Adrenal gland (tissue), 12 donors: ENCODE results near the gene CARD10. TPM values are rescaled to one million over a fixed set of nuclear protein-coding genes. Genes with fewer than 3 reads are reported as not detected.
"Not testable (repeated sequence)": the region's sequence is repeated elsewhere in the genome, so short reads cannot be mapped to it uniquely, and the experiment has no call there.

Experiments used
- DNase-seq, 7 donors: peaks; one replicate each; pipeline ENCODE4 v3.0.0-alpha.2; 2019 to 2020
- H3K27ac ChIP-seq, 5 donors: fragments of 200-600 bp; sonication (generic) in 4 of 5; 1 replicate in 3 of 5; 2 replicates in 2 of 5; pipeline versions ENCODE4 v1.5.1 to v1.8.0; 2016 to 2020; ENCODE audit warnings: mild to moderate bottlenecking in 1 of 5
- H3K27me3 ChIP-seq: fragments of 200-600 bp; 2 replicates; pipeline ENCODE4 v1.8.0; 2021
- H3K36me3 ChIP-seq, 2 donors: fragments of 200-600 bp; replicated peaks in 1 of 2; 1 replicate in 1 of 2; 2 replicates in 1 of 2; pipeline versions ENCODE4 v1.5.1 to v1.8.0; 2018 to 2022
- H3K4me1 ChIP-seq, 2 donors: fragments of 200-600 bp; replicated peaks in 1 of 2; 1 replicate in 1 of 2; 2 replicates in 1 of 2; pipeline versions ENCODE4 v1.5.1 to v1.8.0; 2018 to 2021
- H3K4me3 ChIP-seq, 4 donors: fragments of 200-600 bp; sonication (generic) in 3 of 4; one replicate each; pipeline ENCODE4 v1.5.1; 2016 to 2018
- H3K9me3 ChIP-seq, 3 donors: fragments of 200-600 bp; sonication (generic) in 1 of 3; replicated peaks in 1 of 3; 1 replicate in 2 of 3; 2 replicates in 1 of 3; pipeline versions ENCODE4 v1.5.1 to v1.8.0; 2016 to 2021
- CTCF ChIP-seq, 6 experiments: fragments of 450-650 bp in 4 of 6; fragments of 200-600 bp in 2 of 6; sonication (generic) in 1 of 6; IDR thresholded peaks; 1 replicate in 5 of 6; 2 replicates in 1 of 6; pipeline versions ENCODE4 v1.5.1 to v1.8.0; 2016 to 2021; ENCODE audit warnings: antibody characterized with exemption in 6 of 6, mild to moderate bottlenecking in 2 of 6, moderate library complexity in 1 of 6
- POLR2A ChIP-seq, 2 donors: fragments of 450-650 bp; IDR thresholded peaks; one replicate each; pipeline ENCODE4 v1.6.1; 2017; ENCODE audit warnings: antibody characterized with exemption in 2 of 2, mild to moderate bottlenecking in 2 of 2, moderate library complexity in 1 of 2
- WGBS, 4 donors: extraction: QIAGEN DNeasy Blood & Tissue Kit in 2 of 4; methylation state at CpG; one replicate each; pipeline versions ENCODE4 v1.1.5 to v1.1.7; 2013 to 2017; 5-methylcytosine and 5-hydroxymethylcytosine counted together
- intact Hi-C, 2 donors: fragments of 100-400 bp; cut with DNase I; formaldehyde crosslinking; loops; one replicate each; pipeline versions ENCODE4 v1.14.1 to v1.15.0; 2022 to 2023
- polyA plus RNA-seq, 3 donors: library from polyadenylated mRNA; stranded (reverse); fragments of 200-250 nt in 2 of 3; fragments of 350-450 nt in 1 of 3; fragmentation: Illumina TruSeq in 1 of 3; extraction: RNeasy Lipid Tissue Mini Kit (QIAGEN cat#74804) in 1 of 3; gene quantifications; one replicate each; pipeline ENCODE4 v1.2.3, GENCODE V29; 2013 to 2014
- total RNA-seq, 9 donors: library from RNA; depleted of rRNA in 4 of 9; stranded (reverse); fragments of >200 nt in 4 of 9; fragments of 120-200 nt in 1 of 9; fragmentation: NEBNext Ultra II Directional in 1 of 9; extraction: Animal tissue kit (Norgen Biotek cat#: 25700) in 1 of 9; gene quantifications; one replicate each; pipeline versions ENCODE4 v1.1.0 to v1.2.4, GENCODE V29; 2013 to 2023
- donor health status: healthy with polysubstance abuse.
- donor health status: Bipolar disorder and iron deficiency.
- donor health status: DM: yes; HTN: yes; CAD: no.
- donor health status: DM: no; HTN: no; CAD: no.
- donor health status: DM: no; HTN: no; CAD: no.
- donor health status: DM: yes; HTN: yes; CAD: no.

Gene CARD10
- total and polyA plus RNA-seq, 12 donors: 3.3 to 34.2 (median 19.0) TPM

- H3K4me3 ChIP-seq: no peak overlapping the region
- H3K27ac ChIP-seq: peak overlapping the region in 4 of 5 donors; percentile 11 to 91 (median 62)
- intact Hi-C loops: no loop called here
- no peaks in the 10 kb centered on the region for H3K9me3 ChIP-seq
- TF ChIP-seq POLR2A (IDR thresholded peaks at IDR 0.05): no peak
- TF ChIP-seq CTCF (IDR thresholded peaks at IDR 0.05): no peak
- H3K36me3 ChIP-seq: no peaks in the 10 kb centered on the region
- H3K27me3 ChIP-seq: no peaks in the 10 kb centered on the region
- DNase-seq: peak in 3 of 7 donors; percentile 40 to 73 (median 68)
- WGBS, 4 donors: 53 to 67% (median 63%) methylated on average over 9 to 16 of the region's 16 CpGs
- H3K4me1 ChIP-seq: peaks cover 15 to 41% of the 10 kb centered on the region in 2 donors
Observed at GRCh38 chr22:37552524-37553163, 33.4 kb upstream of the CARD10 start.

GRCh38 chr22:37551981-37552380 is 32.8 kb upstream of the CARD10 start:
- peak in 1 of 7 donors; percentile 16 for DNase-seq
- TF ChIP-seq CTCF (IDR thresholded peaks at IDR 0.05) (no peak), POLR2A (IDR thresholded peaks at IDR 0.05) (no peak)
- H3K9me3 ChIP-seq: no peaks in the 10 kb centered on the region
- no peaks in the 10 kb centered on the region for H3K36me3 ChIP-seq
- no peak overlapping the region for H3K4me3 ChIP-seq
- H3K27ac ChIP-seq: peak overlapping the region in 3 of 5 donors; percentile 60 to 91 (median 64)
- H3K27me3 ChIP-seq: no peaks in the 10 kb centered on the region
- 67 to 77% (median 71%) methylated on average over 5 to 6 of the region's 6 CpGs for WGBS, 4 donors
- peaks cover 22 to 44% of the 10 kb centered on the region in 2 donors for H3K4me1 ChIP-seq
- intact Hi-C loops: no loop called here

GRCh38 chr22:37550921-37551320 is 31.7 kb upstream of the CARD10 start:
- intact Hi-C loops, H3K4me3 ChIP-seq, H3K27me3 ChIP-seq, H3K36me3 ChIP-seq, H3K9me3 ChIP-seq: not testable (repeated sequence)
- 86 to 91% (median 88%) methylated on average over 5 to 9 of the region's 9 CpGs for WGBS, 4 donors
- Histone ChIP-seq H3K27ac (peak overlapping the region in 2 of 5 donors; percentile 5 to 91), H3K4me1 (peaks cover 31 to 51% of the 10 kb centered on the region in 2 donors)
- peak in 1 of 7 donors; percentile 13 for DNase-seq

- Histone ChIP-seq H3K27ac (peak overlapping the region in 2 of 5 donors; percentile 54 to 74), H3K4me3 (no peak overlapping the region), H3K27me3 (no peaks in the 10 kb centered on the region), H3K4me1 (peaks cover 37 to 62% of the 10 kb centered on the region in 2 donors), H3K36me3 (no peaks in the 10 kb centered on the region), H3K9me3 (no peaks in the 10 kb centered on the region)
- DNase-seq: peak; percentile 79 to 89 (median 87)
- intact Hi-C loops: loop anchor here in 1 of 2 donors (5.0 kb wide), 1 partner anchor 43 kb away; no protein-coding TSS in a partner anchor
- 20 to 29% (median 26%) methylated on average over 3 to 5 of the region's 5 CpGs for WGBS, 4 donors
- TF ChIP-seq CTCF (IDR thresholded peaks at IDR 0.05) (peak in 5 of 6 experiments; percentile 26 to 61 (median 51)), POLR2A (IDR thresholded peaks at IDR 0.05) (no peak)
Observed at GRCh38 chr22:37549704-37550059, 30.5 kb upstream of the CARD10 start.
